ENCODE measurements around the gene NCAPH2. TPM values are rescaled to one million over a fixed set of nuclear protein-coding genes. Genes with fewer than 3 reads are reported as not detected.

The NCAPH2 gene
- total RNA-seq = 10 to 100 TPM; 40.7 to 54.3 (median 41.5) TPM

DNA sequence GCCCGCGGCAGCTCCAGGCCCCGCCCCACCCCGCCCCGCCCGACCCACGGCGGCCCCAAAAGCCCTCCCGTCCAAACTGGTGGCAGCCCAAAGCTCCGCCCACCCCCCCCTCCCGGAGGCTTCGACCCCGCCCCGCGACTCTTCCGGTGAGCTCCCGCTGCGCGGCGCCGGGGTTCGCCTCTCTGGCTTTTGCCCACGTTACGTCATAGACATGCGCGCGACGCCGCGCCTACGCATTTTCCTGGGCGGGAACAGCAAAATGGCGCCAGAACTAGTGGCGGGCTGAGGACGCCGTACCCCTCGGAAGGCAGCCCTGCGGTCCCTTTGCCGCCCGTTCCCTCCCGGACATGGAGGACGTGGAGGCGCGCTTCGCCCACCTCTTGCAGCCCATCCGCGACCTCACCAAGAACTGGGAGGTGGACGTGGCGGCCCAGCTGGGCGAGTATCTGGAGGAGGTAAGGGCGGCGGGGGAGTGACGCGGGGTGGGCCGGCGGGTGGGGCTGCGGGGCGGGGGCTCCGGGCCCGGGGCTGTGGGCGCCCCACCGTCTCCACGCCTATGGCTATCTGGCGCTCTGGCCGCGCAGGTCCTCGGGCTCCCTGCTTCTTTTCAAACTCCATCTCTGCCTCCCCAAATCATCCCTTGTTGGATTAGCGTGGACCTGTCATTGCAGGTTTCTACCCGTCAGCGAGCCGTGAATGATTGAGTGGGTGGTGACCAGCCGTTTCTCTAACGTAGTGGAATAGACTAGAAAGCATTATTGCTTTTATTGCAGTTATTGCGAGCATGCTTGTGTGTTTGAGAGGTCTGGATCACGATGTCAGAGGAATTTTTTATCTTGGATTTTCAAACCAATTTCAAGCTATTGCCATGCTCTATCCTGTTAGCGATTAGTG, at the start of gene NCAPH2:
Gene NCAPH2, plus strand, starts transcription at position 234 of the 894 bp plus-strand sequence. Its CDS starts 114 bp downstream, at position 348.
- TF ChIP-seq, protein P1, sequence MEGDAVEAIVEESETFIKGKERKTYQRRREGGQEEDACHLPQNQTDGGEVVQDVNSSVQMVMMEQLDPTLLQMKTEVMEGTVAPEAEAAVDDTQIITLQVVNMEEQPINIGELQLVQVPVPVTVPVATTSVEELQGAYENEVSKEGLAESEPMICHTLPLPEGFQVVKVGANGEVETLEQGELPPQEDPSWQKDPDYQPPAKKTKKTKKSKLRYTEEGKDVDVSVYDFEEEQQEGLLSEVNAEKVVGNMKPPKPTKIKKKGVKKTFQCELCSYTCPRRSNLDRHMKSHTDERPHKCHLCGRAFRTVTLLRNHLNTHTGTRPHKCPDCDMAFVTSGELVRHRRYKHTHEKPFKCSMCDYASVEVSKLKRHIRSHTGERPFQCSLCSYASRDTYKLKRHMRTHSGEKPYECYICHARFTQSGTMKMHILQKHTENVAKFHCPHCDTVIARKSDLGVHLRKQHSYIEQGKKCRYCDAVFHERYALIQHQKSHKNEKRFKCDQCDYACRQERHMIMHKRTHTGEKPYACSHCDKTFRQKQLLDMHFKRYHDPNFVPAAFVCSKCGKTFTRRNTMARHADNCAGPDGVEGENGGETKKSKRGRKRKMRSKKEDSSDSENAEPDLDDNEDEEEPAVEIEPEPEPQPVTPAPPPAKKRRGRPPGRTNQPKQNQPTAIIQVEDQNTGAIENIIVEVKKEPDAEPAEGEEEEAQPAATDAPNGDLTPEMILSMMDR (IDR thresholded peaks at IDR 0.05) = no peak
- no peak for TF ChIP-seq POLR2A (IDR thresholded peaks at IDR 0.05)
- peak; percentile 95 to 99 for DNase-seq (ENCODE audit: low spot score in 2 of 2)
- intact Hi-C loops (cut with DNase I; ENCODE audit: low total_unique reads) = no loop called here
- peak within 1 kb of the TSS; percentile 98 for H3K4me3 ChIP-seq (ENCODE audit: low read depth, poor library complexity, severe bottlenecking)
- WGBS, 2 donors = 0% methylated on average over 17 to 50 of the region's 76 CpGs

DNA sequence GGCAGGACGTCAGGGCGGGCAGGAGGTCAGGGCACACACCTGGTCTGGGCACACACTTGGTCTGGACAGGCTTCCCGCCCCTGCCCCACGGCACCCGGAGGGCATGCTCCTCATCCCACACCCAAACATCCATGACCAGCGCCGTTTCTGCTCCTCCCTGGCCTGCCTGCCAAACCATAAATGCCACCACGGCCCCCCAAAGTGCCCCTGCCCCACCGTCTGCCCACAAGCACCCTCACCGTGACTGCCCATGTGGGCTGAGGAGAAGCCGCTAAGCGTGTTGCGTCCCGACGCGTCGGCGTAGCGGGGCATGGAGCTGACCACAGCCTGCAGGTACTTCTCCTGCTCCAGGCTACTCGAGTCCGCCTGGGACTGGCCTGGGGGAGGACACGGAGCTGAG, 49.0 kb upstream of the NCAPH2 start:
- no peak for DNase-seq (ENCODE audit: low spot score in 2 of 2)
- no peak overlapping the region for H3K4me3 ChIP-seq (ENCODE audit: low read depth, poor library complexity, severe bottlenecking)
- 93 to 95% methylated on average over 20 to 22 of the region's 22 CpGs for WGBS, 2 donors
- intact Hi-C loops (cut with DNase I; ENCODE audit: low total_unique reads) = no loop called here
- TF ChIP-seq, protein P1 (IDR thresholded peaks at IDR 0.05) = no peak
- TF ChIP-seq POLR2A (IDR thresholded peaks at IDR 0.05) = no peak

DNA sequence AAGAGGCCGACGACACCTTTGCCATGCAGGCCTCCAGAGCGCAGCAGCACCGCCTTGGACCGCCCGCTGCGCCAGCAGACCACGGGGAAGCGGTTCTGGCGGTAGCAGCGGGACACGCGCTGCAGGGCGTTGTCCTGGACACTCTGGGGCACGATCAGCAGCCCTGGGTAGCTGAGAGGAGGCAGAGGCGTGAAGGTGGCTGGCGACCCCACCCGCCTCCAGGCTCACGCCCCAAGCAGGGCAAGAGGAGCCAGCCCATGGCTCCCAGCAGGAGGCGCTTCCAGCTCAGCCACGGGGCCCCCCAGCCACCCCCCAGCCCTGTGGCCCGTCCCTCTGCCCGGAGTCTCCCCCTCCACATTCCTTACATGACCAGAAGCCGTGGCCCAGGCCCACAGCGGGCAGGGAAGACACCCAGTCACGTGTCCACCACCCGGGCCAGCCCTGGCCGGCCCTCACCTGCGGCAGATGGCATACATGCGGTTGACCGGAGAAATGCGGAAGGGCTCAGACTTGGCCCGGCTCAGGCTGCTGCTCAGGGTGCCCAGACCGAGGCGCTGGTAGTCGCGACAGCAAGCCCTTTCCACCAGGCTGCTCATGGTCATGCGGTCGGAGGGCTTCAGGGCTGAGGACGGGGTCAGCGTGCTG, 48.4 kb upstream of the NCAPH2 start:
- 91 to 97% methylated on average over 19 to 29 of the region's 41 CpGs for WGBS, 2 donors
- intact Hi-C loops (cut with DNase I; ENCODE audit: low total_unique reads) = no loop called here
- DNase-seq (ENCODE audit: low spot score in 2 of 2) = no peak
- no peak overlapping the region for H3K4me3 ChIP-seq (ENCODE audit: low read depth, poor library complexity, severe bottlenecking)
- TF ChIP-seq, protein P1 (IDR thresholded peaks at IDR 0.05) = no peak
- TF ChIP-seq POLR2A (IDR thresholded peaks at IDR 0.05) = no peak

DNA sequence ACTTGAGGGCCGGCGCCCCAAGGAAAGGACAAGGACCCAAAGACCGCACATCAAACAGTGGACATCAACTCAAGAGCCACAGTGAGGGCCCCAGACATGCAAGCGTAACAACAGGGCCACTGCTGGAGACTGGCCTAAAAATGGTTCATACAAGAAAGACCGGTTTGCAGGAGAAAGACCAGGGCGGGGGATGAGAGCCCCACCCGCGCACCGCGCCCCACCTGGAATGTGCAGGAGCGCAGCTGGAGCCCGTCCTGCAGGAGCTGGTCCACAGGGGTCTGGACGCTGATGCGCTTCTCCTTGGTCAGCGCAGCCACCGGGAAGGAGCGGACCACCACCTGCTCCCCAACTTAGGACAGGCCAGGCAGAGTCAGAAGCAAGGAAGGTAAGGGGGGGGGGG, 47.1 kb upstream of the NCAPH2 start:
- peak in 1 of 2 donors; percentile 45 for DNase-seq (ENCODE audit: low spot score in 2 of 2)
- TF ChIP-seq, protein P1 (IDR thresholded peaks at IDR 0.05) = no peak
- TF ChIP-seq POLR2A (IDR thresholded peaks at IDR 0.05) = no peak
- 64 to 75% methylated on average over 17 of the region's 17 CpGs for WGBS, 2 donors
- intact Hi-C loops (cut with DNase I; ENCODE audit: low total_unique reads) = no loop called here
- no peak overlapping the region for H3K4me3 ChIP-seq (ENCODE audit: low read depth, poor library complexity, severe bottlenecking)

DNA sequence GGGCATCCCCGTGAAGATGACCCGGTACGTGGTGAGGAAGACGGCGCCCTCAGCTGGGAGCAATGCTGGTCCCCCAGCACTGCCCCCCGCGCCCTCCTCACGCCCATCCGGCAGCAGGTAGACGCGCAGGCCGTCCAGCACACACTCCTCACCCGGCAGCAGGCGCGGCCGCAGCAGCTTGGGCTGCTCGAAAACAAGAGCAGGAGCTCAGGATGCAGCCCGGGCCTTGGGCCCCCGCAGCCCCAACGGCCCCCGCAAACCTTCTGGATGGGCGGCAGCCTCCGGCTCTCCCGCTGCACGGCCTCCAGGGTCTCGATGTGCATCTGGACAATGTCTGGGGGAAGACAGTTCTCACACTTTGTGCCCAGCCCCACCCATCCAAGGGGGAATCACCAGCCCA, 46.5 kb upstream of the NCAPH2 start:
- intact Hi-C loops (cut with DNase I; ENCODE audit: low total_unique reads) = no loop called here

More for the DNA sequence above, 46.5 kb upstream of the NCAPH2 start:
- no peak for TF ChIP-seq POLR2A (IDR thresholded peaks at IDR 0.05)
- TF ChIP-seq, protein P1 (IDR thresholded peaks at IDR 0.05) = no peak
- WGBS, 2 donors = 94 to 95% methylated on average over 17 to 23 of the region's 26 CpGs
- DNase-seq (ENCODE audit: low spot score in 2 of 2) = no peak
- no peak overlapping the region for H3K4me3 ChIP-seq (ENCODE audit: low read depth, poor library complexity, severe bottlenecking)
